ENCODE data around the gene CDS2. TPM values are rescaled to one million over a fixed set of nuclear protein-coding genes. Genes with fewer than 3 reads are reported as not detected.
A peak's percentile ranks its signal among the peaks of the same experiment; 100 is the strongest.

CDS2 gene
- total RNA-seq, 1 experiment from 2014 or later: 67.4 TPM

DNA sequence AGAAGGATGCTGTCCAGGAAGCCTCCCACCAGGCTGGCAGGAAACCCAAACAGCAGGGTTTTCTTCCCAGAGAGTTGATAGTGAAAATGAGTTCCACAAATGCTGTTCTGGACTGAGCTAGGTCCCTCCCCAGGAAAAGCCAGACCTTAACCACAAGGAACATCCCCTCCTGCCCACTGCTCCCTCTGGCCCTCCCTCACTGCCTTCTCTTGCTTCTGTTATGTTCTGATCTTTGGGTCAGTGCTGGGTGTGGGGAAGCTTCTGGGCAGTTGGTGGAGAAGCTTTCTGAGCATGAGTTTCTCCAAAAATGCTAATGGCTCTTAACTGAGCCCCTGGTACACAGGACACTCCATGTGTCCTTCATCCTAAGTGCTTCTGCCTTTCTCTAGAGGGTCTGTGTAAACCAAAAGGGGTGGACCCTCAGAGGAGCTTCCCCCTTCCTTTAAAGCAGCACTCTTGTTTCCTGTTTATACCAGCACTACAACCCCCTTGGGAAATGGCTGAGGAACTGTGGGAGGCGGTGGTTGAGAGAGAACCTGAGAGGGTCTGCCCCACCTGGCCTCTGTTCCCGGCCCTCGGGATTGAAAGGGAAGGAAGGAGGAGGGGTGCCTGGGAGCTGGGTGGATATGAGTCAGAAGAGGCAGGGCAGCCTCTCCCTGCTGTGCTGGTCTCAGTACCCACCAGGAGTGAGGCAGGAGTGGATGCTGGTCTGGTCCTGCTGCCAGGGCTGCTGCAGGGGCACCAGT lies 42.0 kb downstream of the CDS2 start:
- peak; percentile 74 for DNase-seq (ENCODE audit: low spot score)
- TF ChIP-seq, protein P1, sequence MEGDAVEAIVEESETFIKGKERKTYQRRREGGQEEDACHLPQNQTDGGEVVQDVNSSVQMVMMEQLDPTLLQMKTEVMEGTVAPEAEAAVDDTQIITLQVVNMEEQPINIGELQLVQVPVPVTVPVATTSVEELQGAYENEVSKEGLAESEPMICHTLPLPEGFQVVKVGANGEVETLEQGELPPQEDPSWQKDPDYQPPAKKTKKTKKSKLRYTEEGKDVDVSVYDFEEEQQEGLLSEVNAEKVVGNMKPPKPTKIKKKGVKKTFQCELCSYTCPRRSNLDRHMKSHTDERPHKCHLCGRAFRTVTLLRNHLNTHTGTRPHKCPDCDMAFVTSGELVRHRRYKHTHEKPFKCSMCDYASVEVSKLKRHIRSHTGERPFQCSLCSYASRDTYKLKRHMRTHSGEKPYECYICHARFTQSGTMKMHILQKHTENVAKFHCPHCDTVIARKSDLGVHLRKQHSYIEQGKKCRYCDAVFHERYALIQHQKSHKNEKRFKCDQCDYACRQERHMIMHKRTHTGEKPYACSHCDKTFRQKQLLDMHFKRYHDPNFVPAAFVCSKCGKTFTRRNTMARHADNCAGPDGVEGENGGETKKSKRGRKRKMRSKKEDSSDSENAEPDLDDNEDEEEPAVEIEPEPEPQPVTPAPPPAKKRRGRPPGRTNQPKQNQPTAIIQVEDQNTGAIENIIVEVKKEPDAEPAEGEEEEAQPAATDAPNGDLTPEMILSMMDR (conservative IDR thresholded peaks at IDR 0.05; ENCODE audit: low read depth, low read length): no peak
- TF ChIP-seq EZH2 (IDR thresholded peaks at IDR 0.05; ENCODE audit: borderline replicate concordance, low read depth, low read length, poor library complexity, severe bottlenecking): no peak
- no TSS peak for BruUV-seq (replicated peaks)
- Histone ChIP-seq H3K27ac (ENCODE audit: low read depth, low read length, poor library complexity, severe bottlenecking) (peak overlapping the region; percentile 49), H3K9me3 (ENCODE audit: low read depth, low read length, poor library complexity, severe bottlenecking) (no peaks in the 10 kb centered on the region), H3K4me3 (ENCODE audit: low read depth, low read length, poor library complexity, severe bottlenecking) (no peak overlapping the region), H3K4me1 (ENCODE audit: insufficient read depth, low read length, poor library complexity, severe bottlenecking) (peaks cover 53% of the 10 kb centered on the region), H3K27me3 (replicated peaks; ENCODE audit: insufficient read depth, low read depth, low read length, poor library complexity) (no peaks in the 10 kb centered on the region), H3K36me3 (ENCODE audit: insufficient read depth, low read length, poor library complexity, severe bottlenecking) (no peaks in the 10 kb centered on the region)
- POLR2A ChIA-PET (ENCODE audit: low non-redundant PET): interaction anchor here (0.5 kb wide), 1 partner anchor 340 kb away, joined by 6 read pairs; no protein-coding TSS in a partner anchor
- CTCF ChIA-PET: interaction anchor here (1.2 to 2.1 kb wide), 2 partner anchors 23 to 42 kb away, joined by 3 to 8 read pairs; partner anchors contain the start of gene CDS2
- intact Hi-C loops (cut with micrococcal nuclease; ENCODE audit: unreplicated experiment): loop anchor here (5.0 kb wide), 1 partner anchor 37 kb away; no protein-coding TSS in a partner anchor

DNA sequence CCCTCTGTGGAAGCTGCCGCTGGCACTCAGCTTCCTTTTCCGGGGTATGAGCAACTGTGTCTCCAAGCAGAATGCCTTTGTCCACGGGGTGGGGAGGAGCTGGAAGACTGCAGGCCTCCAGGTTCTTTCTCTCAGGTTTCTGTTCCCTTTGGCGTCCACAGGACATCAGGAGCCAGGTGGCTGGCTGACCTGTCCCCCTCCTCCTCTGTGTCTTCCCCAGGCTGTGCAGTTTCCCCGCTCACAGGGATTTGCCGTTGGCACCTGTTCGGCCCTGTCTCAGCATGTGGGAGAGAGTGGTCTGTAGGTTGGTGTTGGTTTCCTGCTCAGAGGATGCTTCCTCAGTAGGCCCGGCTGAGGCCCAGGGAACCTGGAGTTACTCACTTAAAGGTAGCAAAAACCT lies 43.5 kb downstream of the CDS2 start:
- Histone ChIP-seq H3K27ac (ENCODE audit: low read depth, low read length, poor library complexity, severe bottlenecking) (peak overlapping the region; percentile 42), H3K36me3 (ENCODE audit: insufficient read depth, low read length, poor library complexity, severe bottlenecking) (peaks cover 6% of the 10 kb centered on the region), H3K9me3 (ENCODE audit: low read depth, low read length, poor library complexity, severe bottlenecking) (no peaks in the 10 kb centered on the region), H3K4me3 (ENCODE audit: low read depth, low read length, poor library complexity, severe bottlenecking) (no peak overlapping the region), H3K4me1 (ENCODE audit: insufficient read depth, low read length, poor library complexity, severe bottlenecking) (peaks cover 44% of the 10 kb centered on the region), H3K27me3 (replicated peaks; ENCODE audit: insufficient read depth, low read depth, low read length, poor library complexity) (no peaks in the 10 kb centered on the region)
- BruUV-seq (replicated peaks): no TSS peak
- POLR2A ChIA-PET (ENCODE audit: low non-redundant PET): no interaction called here
- no peak for DNase-seq (ENCODE audit: low spot score)
- TF ChIP-seq EZH2 (IDR thresholded peaks at IDR 0.05; ENCODE audit: borderline replicate concordance, low read depth, low read length, poor library complexity, severe bottlenecking): no peak
- TF ChIP-seq, protein P1 (conservative IDR thresholded peaks at IDR 0.05; ENCODE audit: low read depth, low read length): no peak
- intact Hi-C loops (cut with micrococcal nuclease; ENCODE audit: unreplicated experiment): no loop called here
- CTCF ChIA-PET: no interaction called here

DNA sequence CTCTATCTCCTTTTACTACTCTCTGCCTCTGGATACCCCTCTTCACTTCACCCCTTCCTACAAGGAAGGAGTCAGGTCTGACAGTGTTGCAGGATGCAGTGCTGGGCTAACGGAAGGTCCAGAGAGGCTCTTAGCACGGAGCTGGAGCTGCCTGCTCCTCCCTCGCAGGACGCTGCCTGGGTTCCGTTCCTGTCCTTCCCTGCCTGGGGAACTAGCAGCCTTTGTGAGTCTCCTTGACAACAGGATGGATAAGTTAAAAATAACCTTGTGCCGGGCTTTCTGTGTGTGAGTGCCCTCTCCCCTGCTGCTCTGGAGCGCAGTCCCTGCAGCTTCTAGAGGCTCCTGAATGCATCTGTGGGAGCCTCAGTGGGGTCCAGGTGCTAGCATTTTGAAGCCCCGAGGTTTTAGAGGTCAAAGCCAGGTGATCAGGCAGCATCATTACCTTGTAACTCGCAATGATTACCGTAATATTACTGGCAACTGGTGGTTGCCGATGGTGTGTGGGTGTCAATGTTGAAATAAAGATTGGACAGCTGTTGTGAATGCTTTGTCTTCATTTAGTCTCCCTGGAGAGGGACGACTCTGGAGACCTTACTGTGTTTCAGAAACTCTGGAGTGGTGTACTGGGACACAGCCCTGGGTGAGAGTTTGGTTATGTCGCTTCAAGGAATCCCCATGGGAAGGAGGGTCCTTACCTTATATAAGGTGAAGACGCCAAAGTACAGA lies 44.4 kb downstream of the CDS2 start:
- H3K9me3 ChIP-seq (ENCODE audit: low read depth, low read length, poor library complexity, severe bottlenecking): no peaks in the 10 kb centered on the region
- POLR2A ChIA-PET (ENCODE audit: low non-redundant PET): no interaction called here
- no peak overlapping the region for H3K4me3 ChIP-seq (ENCODE audit: low read depth, low read length, poor library complexity, severe bottlenecking)
- H3K27me3 ChIP-seq (replicated peaks; ENCODE audit: insufficient read depth, low read depth, low read length, poor library complexity): no peaks in the 10 kb centered on the region
- peak overlapping the region; percentile 12 for H3K27ac ChIP-seq (ENCODE audit: low read depth, low read length, poor library complexity, severe bottlenecking)
- CTCF ChIA-PET: no interaction called here
- no peak for DNase-seq (ENCODE audit: low spot score)
- TF ChIP-seq, protein P1 (conservative IDR thresholded peaks at IDR 0.05; ENCODE audit: low read depth, low read length): no peak
- no peak for TF ChIP-seq EZH2 (IDR thresholded peaks at IDR 0.05; ENCODE audit: borderline replicate concordance, low read depth, low read length, poor library complexity, severe bottlenecking)
- intact Hi-C loops (cut with micrococcal nuclease; ENCODE audit: unreplicated experiment): no loop called here
- BruUV-seq (replicated peaks): no TSS peak
- peaks cover 6% of the 10 kb centered on the region for H3K36me3 ChIP-seq (ENCODE audit: insufficient read depth, low read length, poor library complexity, severe bottlenecking)
- H3K4me1 ChIP-seq (ENCODE audit: insufficient read depth, low read length, poor library complexity, severe bottlenecking): peaks cover 40% of the 10 kb centered on the region
